Measurements from ENCODE around the gene BEAN1.

Gene BEAN1

DNA sequence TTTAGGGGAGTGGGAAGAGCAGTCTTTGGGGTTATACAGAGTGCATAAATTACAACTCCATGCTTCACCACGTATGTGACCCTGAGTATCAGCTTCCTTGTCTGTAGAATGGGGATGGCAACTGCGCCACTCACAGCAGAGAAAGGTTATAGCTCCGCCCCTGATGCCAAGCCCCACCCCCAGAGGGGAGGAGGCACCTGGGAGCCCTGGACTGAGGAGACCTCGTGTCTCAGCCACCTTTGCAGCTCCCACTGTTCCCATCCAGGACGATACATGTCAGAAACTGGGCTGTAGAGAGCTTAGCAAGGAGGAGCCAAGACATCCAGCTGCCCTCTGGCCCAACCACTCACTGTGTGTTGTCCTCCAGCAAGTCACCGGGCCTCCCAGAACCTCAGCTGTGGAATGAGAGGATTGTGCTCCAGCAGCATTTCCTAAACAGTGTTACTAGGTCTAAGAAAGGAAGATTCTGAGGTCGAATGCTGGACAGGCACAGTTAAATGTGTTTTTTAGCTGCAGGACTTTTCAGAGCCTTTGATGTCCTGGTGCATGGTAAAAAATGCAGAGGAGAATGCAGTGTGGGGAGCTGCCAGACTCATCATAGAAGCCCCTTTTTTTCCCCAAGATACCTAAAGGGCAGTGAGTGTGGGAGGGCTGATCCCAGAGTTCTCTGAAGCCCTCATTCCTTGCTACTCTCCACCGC is 49.4 kb downstream of the BEAN1 start:
- H3K27ac Mint-ChIP-seq, result no peak overlapping the region
- no peaks in the 10 kb centered on the region for H3K9me3 Mint-ChIP-seq
- H3K4me3 Mint-ChIP-seq, result no peak overlapping the region
- H3K36me3 Mint-ChIP-seq, result no peaks in the 10 kb centered on the region
- no peak for ATAC-seq
- H3K4me1 Mint-ChIP-seq, result peaks cover 40% of the 10 kb centered on the region
- H3K27me3 Mint-ChIP-seq, result peaks cover 17% of the 10 kb centered on the region

DNA sequence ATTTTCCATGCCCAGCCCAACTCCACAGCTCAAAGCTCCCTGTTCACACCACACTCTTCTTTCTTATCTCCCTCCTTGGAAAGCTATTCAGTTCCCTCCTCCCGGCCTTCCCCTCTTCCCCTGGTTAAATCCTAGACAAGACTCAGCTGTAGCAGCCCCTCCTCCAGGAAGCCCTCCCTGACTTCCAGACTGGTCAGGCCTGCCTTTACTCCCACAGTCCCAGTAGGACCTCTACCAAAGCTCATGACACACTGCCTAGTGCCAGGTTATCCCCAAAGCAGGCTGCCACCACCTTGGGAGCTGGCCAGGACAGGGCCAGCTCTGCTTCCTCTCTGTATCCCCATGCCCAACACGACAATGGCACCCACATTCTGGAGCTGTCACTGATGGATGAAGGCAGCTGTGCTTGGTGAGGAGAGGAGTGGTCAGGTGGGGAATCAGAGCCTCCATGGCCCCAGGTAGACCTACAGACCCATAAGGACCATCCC is 50.0 kb downstream of the BEAN1 start:
- ATAC-seq, result no peak
- H3K27me3 Mint-ChIP-seq, result peaks cover 11% of the 10 kb centered on the region
- no peaks in the 10 kb centered on the region for H3K36me3 Mint-ChIP-seq
- H3K4me3 Mint-ChIP-seq, result no peak overlapping the region
- H3K4me1 Mint-ChIP-seq, result peaks cover 40% of the 10 kb centered on the region
- no peaks in the 10 kb centered on the region for H3K9me3 Mint-ChIP-seq
- no peak overlapping the region for H3K27ac Mint-ChIP-seq

- H3K36me3 Mint-ChIP-seq, result no peaks in the 10 kb centered on the region
- peaks cover 46% of the 10 kb centered on the region for H3K4me1 Mint-ChIP-seq
- H3K4me3 Mint-ChIP-seq, result no peak overlapping the region
- peaks cover 8% of the 10 kb centered on the region for H3K27me3 Mint-ChIP-seq
- ATAC-seq, result peak; percentile 86
- H3K9me3 Mint-ChIP-seq, result no peaks in the 10 kb centered on the region
- H3K27ac Mint-ChIP-seq, result no peak overlapping the region
Observed at GRCh38 chr16:66478733-66479511, 51.8 kb downstream of the BEAN1 start.

GRCh38 chr16:66479661-66480264 is 52.7 kb downstream of the BEAN1 start:
- Mint-ChIP-seq H3K36me3 (no peaks in the 10 kb centered on the region), H3K9me3 (no peaks in the 10 kb centered on the region), H3K4me3 (no peak overlapping the region), H3K27me3 (peaks cover 16% of the 10 kb centered on the region), H3K4me1 (peaks cover 44% of the 10 kb centered on the region), H3K27ac (no peak overlapping the region)
- ATAC-seq, result no peak

DNA sequence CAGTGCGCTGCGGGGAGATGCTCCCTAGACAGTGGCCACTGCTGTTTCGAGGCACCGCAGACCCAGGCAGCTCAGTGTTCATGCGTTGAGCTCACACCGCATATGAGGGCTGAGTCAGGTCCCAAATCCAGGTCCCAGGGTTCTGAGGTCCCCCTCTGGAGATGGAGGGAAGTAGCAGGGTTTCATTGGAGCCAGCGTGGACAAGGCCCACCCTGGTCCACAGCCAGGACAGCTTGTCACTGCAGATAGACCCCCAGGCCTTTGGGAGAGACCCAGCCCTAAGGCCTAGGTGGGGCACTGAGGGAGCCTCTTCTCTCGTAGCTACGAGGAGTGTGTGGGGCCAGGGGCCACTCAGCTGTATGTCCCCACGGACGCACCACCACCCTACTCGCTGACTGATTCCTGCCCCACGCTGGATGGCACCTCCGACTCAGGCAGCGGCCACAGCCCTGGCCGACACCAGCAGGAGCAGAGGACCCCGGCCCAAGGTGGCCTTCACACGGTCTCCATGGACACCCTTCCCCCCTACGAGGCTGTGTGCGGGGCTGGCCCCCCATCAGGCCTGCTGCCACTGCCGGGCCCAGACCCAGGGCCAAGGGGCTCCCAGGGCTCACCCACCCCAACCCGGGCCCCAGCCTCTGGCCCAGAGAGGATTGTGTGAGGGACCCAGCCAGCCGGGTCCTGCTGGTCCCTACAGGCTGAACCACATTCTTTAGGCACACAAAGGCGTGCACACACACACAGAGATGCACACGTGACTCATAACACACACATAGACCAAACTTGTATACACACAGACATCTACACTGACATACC is 53.4 kb downstream of the BEAN1 start:
- Mint-ChIP-seq H3K36me3 (no peaks in the 10 kb centered on the region), H3K4me1 (peaks cover 39% of the 10 kb centered on the region), H3K27me3 (peaks cover 21% of the 10 kb centered on the region), H3K9me3 (no peaks in the 10 kb centered on the region), H3K27ac (no peak overlapping the region), H3K4me3 (no peak overlapping the region)
- ATAC-seq, result peak; percentile 34

GRCh38 chr16:66481081-66481942 is 54.2 kb downstream of the BEAN1 start:
- Mint-ChIP-seq H3K36me3 (no peaks in the 10 kb centered on the region), H3K4me3 (no peak overlapping the region), H3K27me3 (peaks cover 26% of the 10 kb centered on the region), H3K27ac (no peak overlapping the region), H3K9me3 (no peaks in the 10 kb centered on the region), H3K4me1 (peaks cover 41% of the 10 kb centered on the region)
- no peak for ATAC-seq

GRCh38 chr16:66481943-66482390 is 54.9 kb downstream of the BEAN1 start:
- no peak overlapping the region for H3K27ac Mint-ChIP-seq
- no peaks in the 10 kb centered on the region for H3K36me3 Mint-ChIP-seq
- no peaks in the 10 kb centered on the region for H3K9me3 Mint-ChIP-seq
- H3K4me1 Mint-ChIP-seq, result peaks cover 40% of the 10 kb centered on the region
- no peak overlapping the region for H3K4me3 Mint-ChIP-seq
- ATAC-seq, result no peak
- H3K27me3 Mint-ChIP-seq, result peaks cover 25% of the 10 kb centered on the region

DNA sequence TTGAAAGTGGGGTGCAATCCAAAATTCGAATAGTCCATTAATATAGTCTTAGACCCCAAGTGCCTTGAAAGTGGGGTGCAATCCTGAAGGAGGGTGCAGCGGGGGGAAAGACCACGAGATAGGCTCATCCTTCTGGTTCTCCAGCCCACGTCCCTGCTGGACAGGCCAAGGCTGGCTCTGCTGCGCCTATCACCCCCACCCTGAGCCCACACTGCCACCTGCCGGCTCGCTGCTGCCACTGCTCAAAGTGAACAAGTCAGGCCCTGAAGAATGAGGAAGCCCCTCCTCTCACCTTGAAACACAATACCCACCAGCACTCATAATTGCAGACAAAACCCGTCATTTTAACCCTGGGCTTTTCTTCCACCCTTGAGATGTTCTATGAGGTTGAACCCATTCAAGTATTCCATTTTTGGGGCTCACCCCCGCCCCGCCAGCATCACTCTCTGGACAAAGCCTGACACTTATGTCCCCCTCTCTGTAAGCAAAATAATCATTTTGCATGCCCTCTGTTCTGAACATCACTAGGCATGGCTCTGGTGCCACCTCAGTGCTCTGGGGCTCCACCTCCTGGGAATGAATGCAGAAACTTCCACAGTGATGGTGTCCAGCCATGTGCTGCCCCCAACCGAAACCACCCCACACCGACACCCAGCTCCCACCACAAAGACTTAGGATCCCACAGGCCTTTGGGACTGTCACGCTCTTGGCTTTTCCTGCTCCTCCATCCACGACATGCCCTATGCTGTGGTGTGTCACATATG is 56.8 kb downstream of the BEAN1 start:
- H3K4me3 Mint-ChIP-seq, result no peak overlapping the region
- no peaks in the 10 kb centered on the region for H3K9me3 Mint-ChIP-seq
- H3K4me1 Mint-ChIP-seq, result peaks cover 23% of the 10 kb centered on the region
- peak; percentile 71 for ATAC-seq
- H3K27me3 Mint-ChIP-seq, result peaks cover 18% of the 10 kb centered on the region
- H3K27ac Mint-ChIP-seq, result no peak overlapping the region
- no peaks in the 10 kb centered on the region for H3K36me3 Mint-ChIP-seq

GRCh38 chr16:66484453-66485213 is 57.5 kb downstream of the BEAN1 start:
- no peak for ATAC-seq
- no peak overlapping the region for H3K4me3 Mint-ChIP-seq
- H3K9me3 Mint-ChIP-seq, result no peaks in the 10 kb centered on the region
- no peak overlapping the region for H3K27ac Mint-ChIP-seq
- H3K27me3 Mint-ChIP-seq, result peaks cover 18% of the 10 kb centered on the region
- H3K4me1 Mint-ChIP-seq, result peaks cover 21% of the 10 kb centered on the region
- no peaks in the 10 kb centered on the region for H3K36me3 Mint-ChIP-seq

DNA sequence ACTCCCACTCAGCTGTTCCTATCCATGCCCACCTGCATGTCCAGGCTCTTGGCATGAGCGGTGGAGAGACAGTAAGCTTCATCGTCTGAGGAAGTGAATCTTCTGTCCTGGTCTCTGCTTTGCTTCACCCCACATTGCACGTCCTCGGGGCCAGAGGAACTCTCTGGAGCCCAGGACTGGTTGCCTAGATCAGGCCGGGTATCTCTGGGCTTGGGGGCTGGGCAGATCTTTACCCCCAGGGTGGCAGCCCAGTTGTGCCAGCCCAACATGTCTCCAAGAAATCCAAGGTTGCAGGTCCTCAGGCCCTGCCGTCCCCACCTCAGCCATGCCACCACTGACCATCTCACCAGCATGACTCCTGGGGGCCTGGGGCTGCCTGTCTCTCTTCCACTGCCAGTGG is 58.3 kb downstream of the BEAN1 start:
- H3K27me3 Mint-ChIP-seq, result peaks cover 18% of the 10 kb centered on the region
- H3K9me3 Mint-ChIP-seq, result no peaks in the 10 kb centered on the region
- no peak for ATAC-seq
- peaks cover 21% of the 10 kb centered on the region for H3K4me1 Mint-ChIP-seq
- H3K27ac Mint-ChIP-seq, result no peak overlapping the region
- no peak overlapping the region for H3K4me3 Mint-ChIP-seq
- H3K36me3 Mint-ChIP-seq, result no peaks in the 10 kb centered on the region

DNA sequence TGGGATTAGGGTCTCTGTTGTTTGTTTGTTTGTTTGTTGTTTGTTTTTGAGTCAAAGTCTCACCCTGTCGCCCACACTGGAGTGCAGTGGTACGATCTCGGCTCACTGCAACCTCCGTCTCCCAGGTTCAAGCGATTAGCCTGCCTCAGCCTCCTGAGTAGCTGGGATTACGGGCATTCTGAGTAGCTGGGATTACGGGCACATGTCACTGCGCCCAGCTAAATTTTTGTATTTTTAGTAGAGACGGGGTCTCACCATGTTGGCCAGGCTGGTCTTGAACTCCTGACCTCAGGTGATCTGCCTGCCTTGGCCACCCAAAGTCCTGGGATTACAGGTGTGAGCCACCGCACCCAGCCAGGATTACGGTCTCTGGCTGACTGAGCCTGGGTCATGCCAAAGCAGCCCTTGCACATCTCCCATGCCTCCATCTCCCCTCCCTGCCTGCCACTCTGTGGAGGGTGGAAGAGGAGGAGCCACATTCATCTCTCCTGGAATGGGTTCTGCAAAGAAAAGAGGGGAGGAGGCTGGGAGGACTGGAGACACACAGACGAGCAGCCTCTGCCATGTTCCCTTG is 59.2 kb downstream of the BEAN1 start:
- H3K27me3 Mint-ChIP-seq, result peaks cover 18% of the 10 kb centered on the region
- peaks cover 30% of the 10 kb centered on the region for H3K4me1 Mint-ChIP-seq
- H3K27ac Mint-ChIP-seq, result no peak overlapping the region
- H3K9me3 Mint-ChIP-seq, result no peaks in the 10 kb centered on the region
- no peak for ATAC-seq
- no peak overlapping the region for H3K4me3 Mint-ChIP-seq
- H3K36me3 Mint-ChIP-seq, result no peaks in the 10 kb centered on the region

DNA sequence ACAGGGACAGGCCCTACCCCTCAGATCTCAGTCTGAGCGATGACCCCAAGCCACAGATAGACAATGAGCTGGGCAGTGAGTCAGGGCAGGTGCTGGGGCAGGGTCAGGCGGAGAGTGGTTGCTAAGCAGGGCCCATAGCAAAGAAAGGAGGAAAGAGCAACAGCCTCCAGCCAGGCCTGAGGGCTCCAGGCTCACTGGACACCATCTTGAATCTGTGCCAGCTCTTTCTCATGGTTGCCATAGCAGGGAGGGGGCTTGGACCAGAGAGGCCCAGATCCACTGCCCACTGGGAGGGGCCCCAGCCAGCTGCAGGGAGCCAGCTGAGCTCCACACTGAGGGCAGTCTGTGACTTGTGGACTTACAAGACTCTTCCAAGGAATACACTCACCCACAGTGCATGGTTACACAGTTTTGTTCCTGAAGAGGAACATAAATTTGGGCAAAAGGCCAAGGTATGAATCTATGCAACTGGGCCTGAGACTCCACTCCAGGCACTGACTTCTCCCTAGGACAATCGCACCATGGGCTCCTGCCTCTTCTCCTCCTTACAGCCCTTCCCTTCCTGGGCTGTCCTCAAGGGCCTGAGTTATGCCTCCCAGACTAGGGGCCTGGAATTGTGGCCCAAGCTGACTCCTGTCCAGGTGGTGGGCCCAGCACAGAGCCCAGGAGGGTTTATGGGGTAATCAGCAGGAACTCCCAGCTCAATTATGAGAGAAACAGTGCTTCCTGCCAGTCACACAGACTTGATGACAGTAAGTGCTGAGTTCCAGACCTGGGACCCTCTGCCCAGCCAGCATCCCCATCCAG is 59.9 kb downstream of the BEAN1 start:
- Mint-ChIP-seq H3K27ac (no peak overlapping the region), H3K4me3 (no peak overlapping the region), H3K27me3 (peaks cover 18% of the 10 kb centered on the region), H3K36me3 (no peaks in the 10 kb centered on the region), H3K9me3 (no peaks in the 10 kb centered on the region), H3K4me1 (peaks cover 33% of the 10 kb centered on the region)
- ATAC-seq, result no peak
